PC-3 (cell line): ENCODE data around the gene PPP1R13B.

Experiments used
- CTCF ChIP-seq: fragments of 300-600 bp; sonication (generic); conservative IDR thresholded peaks from 2 replicates; pipeline ENCODE4 v1.5.1; 2017; ENCODE audit warnings: antibody characterized with exemption, low read depth, mild to moderate bottlenecking, low read length
- EZH2 ChIP-seq: fragments of 300-600 bp; sonication (generic); IDR thresholded peaks from one replicate; pipeline ENCODE4 v1.6.1; 2017; ENCODE audit warnings: antibody characterized with exemption, mild to moderate bottlenecking, low read length; ENCODE audit not compliant: unreplicated experiment
- EZH2phosphoT487 ChIP-seq: fragments of 300-600 bp; sonication (generic); IDR thresholded peaks from 2 replicates; pipeline ENCODE4 v1.6.1; 2018; ENCODE audit warnings: mild to moderate bottlenecking, antibody characterized with exemption, low read length, borderline replicate concordance

GRCh38 chr14:103857256-103857655, 9.9 kb upstream of the PPP1R13B start:
- TF ChIP-seq CTCF (no peak), EZH2 (no peak), EZH2phosphoT487 (no peak)
